H1 (cell line): ENCODE measurements around the gene SPTBN1. TPM values are rescaled to one million over a fixed set of nuclear protein-coding genes. Genes with fewer than 3 reads are reported as not detected.

ENCODE experiments used
- CTCF ChIA-PET: fragments of 300-600 bp; sonication (Branson Sonifier 250); formaldehyde crosslinking; loops from one replicate; lab custom pipeline; 2021; ENCODE audit not compliant: partially characterized antibody; lab: Charles Lee
- POLR2A ChIA-PET: fragments of 300-600 bp; sonication (Branson Sonifier 250); formaldehyde crosslinking; loops from one replicate; lab custom pipeline; 2021; ENCODE audit warnings: inconsistent platforms; ENCODE audit not compliant: partially characterized antibody; lab: Charles Lee
- DNase-seq, 2 experiments: peaks; one replicate each; pipeline versions ENCODE4 v3.0.0 to v3.0.0-alpha.2; 2010 to 2022; ENCODE audit warnings: low spot score in 2 of 2, low read depth in 1 of 2, mixed read lengths in 1 of 2
- FAIRE-seq: peaks from 2 replicates; lab custom pipeline; 2011; peaks lifted over from hg19 to GRCh38; lab: Jason Lieb, UNC
- H2AFZ ChIP-seq: 2 replicates; pipeline ENCODE4 v1.8.1; 2012; ENCODE audit warnings: low read length, inconsistent platforms
- H2AK5ac ChIP-seq: 2 replicates; pipeline ENCODE4 v1.6.1; 2013; ENCODE audit warnings: low read depth, low read length
- H2BK120ac ChIP-seq: replicated peaks from 2 replicates; pipeline ENCODE3; 2013; ENCODE audit warnings: low read depth, low read length, inconsistent platforms
- H2BK12ac ChIP-seq: 2 replicates; pipeline ENCODE4 v1.6.1; 2013; ENCODE audit warnings: low read depth, low read length
- H2BK15ac ChIP-seq: 2 replicates; pipeline ENCODE4 v1.6.1; 2013; ENCODE audit warnings: low read length
- H2BK20ac ChIP-seq: 2 replicates; pipeline ENCODE4 v1.6.1; 2013; ENCODE audit warnings: low read length
- H2BK5ac ChIP-seq: 2 replicates; pipeline ENCODE4 v1.6.1; 2013; ENCODE audit warnings: low read depth, low read length
- H3K14ac ChIP-seq: 2 replicates; pipeline ENCODE4 v1.6.1; 2013; ENCODE audit warnings: inconsistent platforms; ENCODE audit not compliant: insufficient read length
- H3K18ac ChIP-seq: 2 replicates; pipeline ENCODE4 v1.6.1; 2013; ENCODE audit warnings: low read length; ENCODE audit errors: extremely low read depth
- H3K23ac ChIP-seq: 2 replicates; pipeline ENCODE4 v1.6.1; 2013; ENCODE audit warnings: inconsistent platforms; ENCODE audit not compliant: insufficient read length
- H3K23me2 ChIP-seq: 2 replicates; pipeline ENCODE4 v1.6.1; 2013; ENCODE audit warnings: low read depth, low read length
- H3K27ac ChIP-seq: 2 replicates; pipeline ENCODE4 v1.6.1; 2011; ENCODE audit warnings: low read depth, low read length, inconsistent platforms
- H3K27me3 ChIP-seq, 4 experiments: replicated peaks in 1 of 4; 1 replicate in 1 of 4; 2 replicates in 3 of 4; pipeline versions ENCODE4 v1.6.1 to v1.8.1; 2011 to 2013; ENCODE audit warnings: low read length in 3 of 4, mild to moderate bottlenecking in 3 of 4, inconsistent platforms in 2 of 4, mixed read lengths in 2 of 4, moderate library complexity in 1 of 4; ENCODE audit not compliant: control insufficient read depth in 3 of 4, insufficient read depth in 3 of 4; ENCODE audit errors: extremely low read depth in 1 of 4
- H3K36me3 ChIP-seq, 4 experiments: 2 replicates each; pipeline versions ENCODE4 v1.6.1 to v1.8.1; 2011 to 2013; ENCODE audit warnings: mild to moderate bottlenecking in 4 of 4, low read length in 3 of 4, moderate library complexity in 2 of 4, control low read depth in 1 of 4, inconsistent platforms in 1 of 4; ENCODE audit not compliant: insufficient read depth in 4 of 4, control insufficient read depth in 2 of 4
- H3K4ac ChIP-seq: replicated peaks from 2 replicates; pipeline ENCODE3; 2013; ENCODE audit warnings: low read length, low read depth, mixed read lengths, inconsistent platforms; ENCODE audit not compliant: insufficient read length
- H3K4me1 ChIP-seq, 4 experiments: replicated peaks in 1 of 4; 1 replicate in 1 of 4; 2 replicates in 3 of 4; pipeline versions ENCODE4 v1.6.1 to v1.8.1; 2011 to 2013; ENCODE audit warnings: low read length in 3 of 4, inconsistent platforms in 2 of 4, mixed read lengths in 1 of 4; ENCODE audit not compliant: insufficient read depth in 4 of 4, control insufficient read depth in 3 of 4
- H3K4me2 ChIP-seq, 2 experiments: 2 replicates each; pipeline versions ENCODE4 v1.6.1 to v1.8.1; 2011 to 2013; ENCODE audit warnings: low read depth in 2 of 2, low read length in 2 of 2, control low read depth in 1 of 2, inconsistent platforms in 1 of 2, mild to moderate bottlenecking in 1 of 2; ENCODE audit not compliant: insufficient read depth in 1 of 2
- H3K4me3 ChIP-seq, 4 experiments: fragments of 200-600, 300-600 bp in 1 of 4; sonication (generic), shearing (Covaris generic), sonication (Bioruptor Twin) in 1 of 4; 2 replicates each; pipeline versions ENCODE4 v1.5.1 to v1.8.1; 2011 to 2016; ENCODE audit warnings: low read length in 4 of 4, low read depth in 3 of 4, control low read depth in 2 of 4, inconsistent platforms in 2 of 4, mild to moderate bottlenecking in 2 of 4, mixed read lengths in 1 of 4, moderate library complexity in 1 of 4; ENCODE audit not compliant: insufficient read depth in 2 of 4; ENCODE audit errors: extremely low read depth in 1 of 4
- H3K56ac ChIP-seq: replicated peaks from 2 replicates; pipeline ENCODE3; 2013; ENCODE audit warnings: low read depth, mild to moderate bottlenecking, mixed read lengths, low read length, inconsistent platforms; ENCODE audit not compliant: insufficient read length
- H3K79me1 ChIP-seq: 2 replicates; pipeline ENCODE4 v1.6.1; 2013; ENCODE audit warnings: low read depth, low read length, control low read depth
- H3K79me2 ChIP-seq, 2 experiments: 2 replicates each; pipeline versions ENCODE4 v1.6.1 to v1.8.1; 2012 to 2013; ENCODE audit warnings: low read length in 2 of 2, mild to moderate bottlenecking in 2 of 2, inconsistent platforms in 1 of 2; ENCODE audit not compliant: insufficient read depth in 2 of 2, control insufficient read depth in 1 of 2
- H3K9ac ChIP-seq, 4 experiments: replicated peaks in 1 of 4; 1 replicate in 1 of 4; 2 replicates in 3 of 4; pipeline versions ENCODE4 v1.6.1 to v1.8.1; 2011 to 2013; ENCODE audit warnings: low read depth in 3 of 4, low read length in 3 of 4, control low read depth in 2 of 4, mild to moderate bottlenecking in 2 of 4, moderate library complexity in 2 of 4, inconsistent platforms in 1 of 4; ENCODE audit errors: extremely low read depth in 1 of 4
- H3K9me3 ChIP-seq, 2 experiments: 2 replicates each; pipeline versions ENCODE4 v1.6.1 to v1.8.1; 2012 to 2013; ENCODE audit warnings: mild to moderate bottlenecking in 2 of 2, moderate library complexity in 2 of 2, control low read depth in 1 of 2, inconsistent platforms in 1 of 2, low read depth in 1 of 2, low read length in 1 of 2, mixed read lengths in 1 of 2; ENCODE audit not compliant: insufficient read depth in 2 of 2
- H4K20me1 ChIP-seq, 2 experiments: replicated peaks in 1 of 2; 2 replicates each; pipeline versions ENCODE3 to v1.8.1; 2011 to 2013; ENCODE audit warnings: inconsistent platforms in 2 of 2, low read length in 2 of 2, mild to moderate bottlenecking in 1 of 2; ENCODE audit not compliant: insufficient read depth in 2 of 2, control insufficient read depth in 1 of 2
- H4K5ac ChIP-seq: 2 replicates; pipeline ENCODE4 v1.6.1; 2013; ENCODE audit warnings: low read length, low read depth, mixed read lengths, inconsistent platforms; ENCODE audit not compliant: insufficient read length
- H4K8ac ChIP-seq: 2 replicates; pipeline ENCODE4 v1.8.0; 2013; ENCODE audit warnings: mild to moderate bottlenecking, moderate library complexity, low read length, inconsistent platforms; ENCODE audit not compliant: insufficient read depth; ENCODE audit errors: extremely low read depth
- H4K91ac ChIP-seq: replicated peaks from 2 replicates; pipeline ENCODE3; 2013; ENCODE audit warnings: low read length, mixed read lengths, inconsistent platforms; ENCODE audit not compliant: insufficient read length
- BRCA1 ChIP-seq: IDR thresholded peaks from 2 replicates; pipeline ENCODE4 v1.6.1; 2012; ENCODE audit warnings: low read depth, low read length, improper control_type of control experiment
- CBX8 ChIP-seq: fragments of 300-800, 300-1000 bp; sonication (generic); IDR thresholded peaks from 2 replicates; pipeline ENCODE4 v1.7.1; 2016; ENCODE audit warnings: low read depth, low read length, borderline replicate concordance
- CHD1 ChIP-seq: IDR thresholded peaks from 2 replicates; pipeline ENCODE4 v1.6.1; 2012; ENCODE audit warnings: low read depth, low read length, improper control_type of control experiment
- E2F6 ChIP-seq: IDR thresholded peaks from 2 replicates; pipeline ENCODE4 v1.6.1; 2012; ENCODE audit warnings: inconsistent platforms
- PHF8 ChIP-seq: fragments of 200-600 bp; sonication (generic); conservative IDR thresholded peaks from 2 replicates; pipeline ENCODE4 v1.7.1; 2012; ENCODE audit warnings: low read depth, mild to moderate bottlenecking, inconsistent platforms, low read length, moderate library complexity
- RFX5 ChIP-seq: IDR thresholded peaks from 2 replicates; pipeline ENCODE4 v1.6.1; 2011; ENCODE audit warnings: low read depth, low read length, improper control_type of control experiment, borderline replicate concordance
- RNF2 ChIP-seq: fragments of 200-900, 300-1000 bp; sonication (generic); IDR thresholded peaks from 2 replicates; pipeline ENCODE4 v1.7.1; 2016; ENCODE audit warnings: borderline replicate concordance, low read depth, mild to moderate bottlenecking, antibody characterized with exemption, low read length; ENCODE audit not compliant: poor library complexity, severe bottlenecking; ENCODE audit errors: missing control alignments
- SIRT6 ChIP-seq: IDR thresholded peaks from one replicate; pipeline ENCODE4 v1.7.1; 2012; ENCODE audit warnings: low read length, inconsistent platforms
- SIX5 ChIP-seq: IDR thresholded peaks from 2 replicates; pipeline ENCODE4 v1.6.1; 2011; ENCODE audit warnings: mild to moderate bottlenecking, low read depth, low read length
- SRF ChIP-seq: IDR thresholded peaks from 2 replicates; pipeline ENCODE4 v1.6.1; 2011; ENCODE audit warnings: mild to moderate bottlenecking, low read depth, low read length, moderate library complexity
- SUZ12 ChIP-seq: fragments of 200-600 bp; sonication (generic); IDR thresholded peaks from 2 replicates; pipeline ENCODE4 v1.6.1; 2012; ENCODE audit warnings: mild to moderate bottlenecking, inconsistent platforms, low read length, moderate library complexity, mixed read lengths
- TAF7 ChIP-seq: optimal IDR thresholded peaks from 2 replicates; pipeline ENCODE3; 2011; ENCODE audit warnings: low read depth, mild to moderate bottlenecking, inconsistent platforms, low read length, moderate library complexity, borderline replicate concordance
- TBP ChIP-seq: IDR thresholded peaks from 2 replicates; pipeline ENCODE4 v1.6.1; 2011; ENCODE audit warnings: low read depth, low read length, improper control_type of control experiment
- TCF12 ChIP-seq: IDR thresholded peaks from 2 replicates; pipeline ENCODE4 v1.6.1; 2011; ENCODE audit warnings: low read depth, mild to moderate bottlenecking, low read length
- YY1 ChIP-seq: IDR thresholded peaks from 2 replicates; pipeline ENCODE4 v1.6.1; 2011; ENCODE audit warnings: low read depth, mild to moderate bottlenecking, low read length
- WGBS, 2 experiments: shearing (Covaris generic) in 1 of 2; methylation state at CpG; one replicate each; pipeline versions ENCODE4 v1.1.6 to v1.1.7; 2013 to 2015; ENCODE audit warnings: low lambda C conversion rate in 2 of 2, mixed read lengths in 2 of 2, inconsistent platforms in 1 of 2, low coverage in 1 of 2, missing lambda C conversion rate in 1 of 2; ENCODE audit not compliant: insufficient replicate concordance in 2 of 2, insufficient coverage in 1 of 2, insufficient read length in 1 of 2; ENCODE audit errors: extremely low coverage in 1 of 2, missing lambda C conversion rate in 1 of 2; 5-methylcytosine and 5-hydroxymethylcytosine counted together
- polyA plus RNA-seq, 7 experiments: library from polyadenylated mRNA; depleted of rRNA in 3 of 7; stranded (reverse) in 5 of 7; unstranded in 2 of 7; fragments of >200 nt in 5 of 7; fragments of 200-250 nt in 2 of 7; gene quantifications; 1 replicate in 5 of 7; 2 replicates in 1 of 7; 4 replicates in 1 of 7; pipeline versions ENCODE4 v1.2.1 to v1.2.3, GENCODE V29; 2011 to 2013; ENCODE audit warnings: missing spikeins in 2 of 7, mixed read lengths in 2 of 7
- total RNA-seq: library from RNA; stranded (reverse); fragmentation: NEBNext Ultra II Directional; extraction: Animal tissue kit (Norgen Biotek cat#: 25700); gene quantifications from 2 replicates; pipeline ENCODE4 v1.2.1, GENCODE V29; 2021

SPTBN1 gene
- total and polyA plus RNA-seq, 2 of the 8 experiments (the other 6 are each of a cell fraction or from before 2014, with no cell fraction given): 31.8 to 180 TPM

GRCh38 chr2:54628418-54628817 is 172.3 kb downstream of the SPTBN1 start:
- H3K4ac ChIP-seq: no peak overlapping the region
- WGBS, 2 experiments: 91% methylated on average over 5 of the region's 5 CpGs; no CpG with 5 or more reads in 1 of the 2 experiments
- no peak overlapping the region for H3K4me3 ChIP-seq
- peaks cover 2 to 9% of the 10 kb centered on the region in 2 experiments for H4K20me1 ChIP-seq
- H3K79me1 ChIP-seq: no peaks in the 10 kb centered on the region
- H3K23ac ChIP-seq: no peak overlapping the region
- H4K8ac ChIP-seq: no peak overlapping the region
- CTCF ChIA-PET: interaction anchor here (1.1 to 6.5 kb wide), 4 partner anchors 8 to 521 kb away, joined by 3 to 39 read pairs (median 6); no protein-coding TSS in a partner anchor
- no peaks in the 10 kb centered on the region for H3K79me2 ChIP-seq
- H3K14ac ChIP-seq: no peak overlapping the region
- no peak overlapping the region for H2AK5ac ChIP-seq
- H2BK20ac ChIP-seq: no peak overlapping the region
- no peak for FAIRE-seq
- H2AFZ ChIP-seq: no peak overlapping the region
- no peak overlapping the region for H2BK12ac ChIP-seq
- H3K56ac ChIP-seq: no peak overlapping the region
- no peaks in the 10 kb centered on the region for H3K4me1 ChIP-seq
- no peak overlapping the region for H2BK5ac ChIP-seq
- no peak overlapping the region for H3K18ac ChIP-seq
- H3K23me2 ChIP-seq: no peaks in the 10 kb centered on the region
- H2BK15ac ChIP-seq: no peak overlapping the region
- POLR2A ChIA-PET: no interaction called here
- no peak for DNase-seq
- no peaks in the 10 kb centered on the region for H3K27me3 ChIP-seq
- H4K91ac ChIP-seq: no peak overlapping the region
- peaks cover 48 to 95% (median 83%) of the 10 kb centered on the region in 4 experiments for H3K36me3 ChIP-seq
- H4K5ac ChIP-seq: no peak overlapping the region
- no peak overlapping the region for H2BK120ac ChIP-seq
- H3K9ac ChIP-seq: no peak overlapping the region
- no peak overlapping the region for H3K4me2 ChIP-seq
- no peak overlapping the region for H3K27ac ChIP-seq
- H3K9me3 ChIP-seq: no peaks in the 10 kb centered on the region
- no peak for TF ChIP-seq TCF12
- no peak for TF ChIP-seq CHD1
- no peak for TF ChIP-seq CBX8
- TF ChIP-seq YY1: no peak
- TF ChIP-seq RNF2: no peak
- no peak for TF ChIP-seq SIRT6
- TF ChIP-seq SIX5: no peak
- TF ChIP-seq RFX5: no peak
- TF ChIP-seq E2F6: no peak
- TF ChIP-seq BRCA1: no peak
- no peak for TF ChIP-seq TBP
- no peak for TF ChIP-seq SUZ12
- TF ChIP-seq PHF8: no peak
- TF ChIP-seq TAF7: no peak
- TF ChIP-seq SRF: no peak
